Loucy (cell line): Measurements from ENCODE around the gene CCHCR1.

Experiments
- H2AFZ ChIP-seq: fragments of 200-600 bp; sonication (generic); 2 replicates; pipeline ENCODE4 v1.6.0; 2016; ENCODE audit warnings: antibody characterized with exemption, mild to moderate bottlenecking, low read length, moderate library complexity
- H3F3A ChIP-seq: fragments of 200-600 bp; 2 replicates; pipeline ENCODE4 v1.6.0; 2016; ENCODE audit warnings: antibody characterized with exemption, low read depth, mild to moderate bottlenecking
- H3K27me3 ChIP-seq: fragments of 200-600 bp; sonication (generic); 2 replicates; pipeline ENCODE4 v1.6.1; 2014; ENCODE audit warnings: low read length, mild to moderate bottlenecking; ENCODE audit not compliant: insufficient read depth, poor library complexity, severe bottlenecking
- H3K36me3 ChIP-seq: fragments of 200-600 bp; sonication (generic); 2 replicates; pipeline ENCODE4 v1.6.1; 2016; ENCODE audit warnings: low read length; ENCODE audit not compliant: insufficient read depth
- H3K4me1 ChIP-seq: fragments of 200-600 bp; sonication (generic); 2 replicates; pipeline ENCODE4 v1.5.1; 2014; ENCODE audit warnings: low read length, mild to moderate bottlenecking; ENCODE audit not compliant: insufficient read depth, poor library complexity, severe bottlenecking
- H3K4me2 ChIP-seq: fragments of 200-600 bp; sonication (generic); 2 replicates; pipeline ENCODE4 v1.6.0; 2014; ENCODE audit warnings: antibody characterized with exemption, low read length, low read depth, mild to moderate bottlenecking; ENCODE audit not compliant: poor library complexity, severe bottlenecking
- H3K4me3 ChIP-seq: fragments of 200-600 bp; sonication (generic); 2 replicates; pipeline ENCODE4 v1.5.1; 2014; ENCODE audit warnings: low read length, mild to moderate bottlenecking, mixed read lengths; ENCODE audit not compliant: poor library complexity, severe bottlenecking
- H3K79me2 ChIP-seq: fragments of 200-600 bp; sonication (generic); 2 replicates; pipeline ENCODE4 v1.6.1; 2014; ENCODE audit warnings: low read length; ENCODE audit not compliant: insufficient read depth
- H3K9ac ChIP-seq: fragments of 200-600 bp; sonication (generic); 2 replicates; pipeline ENCODE4 v1.6.0; 2014; ENCODE audit warnings: mild to moderate bottlenecking, low read depth, low read length, moderate library complexity; ENCODE audit not compliant: poor library complexity, severe bottlenecking
- H3K9me2 ChIP-seq: fragments of 200-600 bp; sonication (generic); replicated peaks from 2 replicates; pipeline ENCODE4 v1.6.1; 2016; ENCODE audit warnings: low read depth, low read length, mixed read lengths
- H3K9me3 ChIP-seq: fragments of 200-600 bp; sonication (generic); 2 replicates; pipeline ENCODE4 v1.6.1; 2014; ENCODE audit warnings: mild to moderate bottlenecking, antibody characterized with exemption, low read length, low read depth; ENCODE audit not compliant: insufficient read depth
- H4K20me1 ChIP-seq: fragments of 200-600 bp; sonication (generic); 2 replicates; pipeline ENCODE4 v1.6.0; 2014; ENCODE audit warnings: antibody characterized with exemption, low read length, mild to moderate bottlenecking; ENCODE audit not compliant: insufficient read depth, poor library complexity, severe bottlenecking
- EZH2phosphoT487 ChIP-seq: fragments of 200-600 bp; IDR thresholded peaks from 2 replicates; pipeline ENCODE4 v1.6.1; 2018; ENCODE audit warnings: antibody characterized with exemption, mild to moderate bottlenecking, moderate library complexity, borderline replicate concordance
- TF ChIP-seq, protein P1 (sequence below): fragments of 200-600 bp; sonication (generic); conservative IDR thresholded peaks from 2 replicates; pipeline ENCODE4 v1.5.1; 2014; ENCODE audit warnings: mild to moderate bottlenecking, antibody characterized with exemption, low read length

Gene CCHCR1

DNA sequence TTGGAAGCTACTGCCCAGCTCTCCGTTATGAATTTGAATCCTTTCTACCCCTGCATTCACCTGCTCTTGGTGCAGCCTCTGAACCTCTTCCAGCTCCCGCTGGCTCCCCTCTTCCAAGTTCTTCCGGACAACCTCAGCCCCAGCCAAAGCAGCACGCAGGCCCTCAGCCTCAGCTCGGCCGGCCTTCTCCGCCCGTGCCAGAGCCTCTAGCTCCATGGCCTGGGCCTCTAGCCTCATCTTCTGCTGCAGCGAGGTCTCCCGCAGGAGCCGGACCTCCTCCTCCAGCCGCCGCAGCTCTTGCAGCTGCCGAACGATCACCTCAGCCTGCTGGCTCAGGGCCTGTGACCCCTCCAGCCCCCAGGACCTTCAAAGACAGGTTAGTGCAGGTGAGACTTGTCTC, 3.2 kb downstream of the CCHCR1 start:
- Histone ChIP-seq H3K36me3 (no peaks in the 10 kb centered on the region), H3K9me3 (no peaks in the 10 kb centered on the region), H3K4me2 (no peak overlapping the region), H3K79me2 (peaks cover 21% of the 10 kb centered on the region), H3K4me3 (no peak overlapping the region), H3K9me2 (no peaks in the 10 kb centered on the region), H3K27me3 (no peaks in the 10 kb centered on the region), H3K4me1 (peaks cover 15% of the 10 kb centered on the region), H4K20me1 (peaks cover under 1% of the 10 kb centered on the region), H3K9ac (no peak overlapping the region), H3F3A (no peaks in the 10 kb centered on the region), H2AFZ (no peak overlapping the region)
- TF ChIP-seq EZH2phosphoT487 = no peak
- TF ChIP-seq, protein P1, sequence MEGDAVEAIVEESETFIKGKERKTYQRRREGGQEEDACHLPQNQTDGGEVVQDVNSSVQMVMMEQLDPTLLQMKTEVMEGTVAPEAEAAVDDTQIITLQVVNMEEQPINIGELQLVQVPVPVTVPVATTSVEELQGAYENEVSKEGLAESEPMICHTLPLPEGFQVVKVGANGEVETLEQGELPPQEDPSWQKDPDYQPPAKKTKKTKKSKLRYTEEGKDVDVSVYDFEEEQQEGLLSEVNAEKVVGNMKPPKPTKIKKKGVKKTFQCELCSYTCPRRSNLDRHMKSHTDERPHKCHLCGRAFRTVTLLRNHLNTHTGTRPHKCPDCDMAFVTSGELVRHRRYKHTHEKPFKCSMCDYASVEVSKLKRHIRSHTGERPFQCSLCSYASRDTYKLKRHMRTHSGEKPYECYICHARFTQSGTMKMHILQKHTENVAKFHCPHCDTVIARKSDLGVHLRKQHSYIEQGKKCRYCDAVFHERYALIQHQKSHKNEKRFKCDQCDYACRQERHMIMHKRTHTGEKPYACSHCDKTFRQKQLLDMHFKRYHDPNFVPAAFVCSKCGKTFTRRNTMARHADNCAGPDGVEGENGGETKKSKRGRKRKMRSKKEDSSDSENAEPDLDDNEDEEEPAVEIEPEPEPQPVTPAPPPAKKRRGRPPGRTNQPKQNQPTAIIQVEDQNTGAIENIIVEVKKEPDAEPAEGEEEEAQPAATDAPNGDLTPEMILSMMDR = no peak

DNA sequence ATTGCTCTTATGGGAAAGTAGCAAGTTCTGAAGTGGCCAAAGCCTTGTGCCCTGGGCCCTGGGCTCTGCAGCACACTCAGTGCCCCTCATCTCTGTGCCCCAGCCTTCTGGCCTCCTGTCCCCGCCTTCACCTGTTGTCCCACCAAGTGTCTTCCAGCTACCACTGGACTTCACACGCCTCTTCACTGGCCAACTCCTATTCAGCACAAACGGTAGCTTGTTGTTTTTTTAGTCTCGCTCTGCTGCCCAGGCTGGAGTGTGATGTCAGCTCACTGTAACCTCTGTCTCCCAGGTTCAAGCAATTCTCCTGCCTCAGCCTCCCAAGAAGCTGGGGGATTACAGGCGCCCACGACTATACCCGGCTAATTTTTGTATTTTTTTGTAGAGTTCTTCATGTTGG, 4.8 kb downstream of the CCHCR1 start:
- no peaks in the 10 kb centered on the region for H3F3A ChIP-seq
- H3K9me2 ChIP-seq = no peaks in the 10 kb centered on the region
- H3K79me2 ChIP-seq = peaks cover 12% of the 10 kb centered on the region; the same call in 1 of the 2 replicates
- H3K9me3 ChIP-seq = no peaks in the 10 kb centered on the region
- no peak overlapping the region for H3K4me3 ChIP-seq
- H3K36me3 ChIP-seq = no peaks in the 10 kb centered on the region
- peaks cover 14% of the 10 kb centered on the region for H3K4me1 ChIP-seq
- H3K4me2 ChIP-seq = no peak overlapping the region
- TF ChIP-seq, protein P1 = no peak
- TF ChIP-seq EZH2phosphoT487 = no peak
- no peaks in the 10 kb centered on the region for H4K20me1 ChIP-seq
- no peak overlapping the region for H2AFZ ChIP-seq
- no peaks in the 10 kb centered on the region for H3K27me3 ChIP-seq
- no peak overlapping the region for H3K9ac ChIP-seq

DNA sequence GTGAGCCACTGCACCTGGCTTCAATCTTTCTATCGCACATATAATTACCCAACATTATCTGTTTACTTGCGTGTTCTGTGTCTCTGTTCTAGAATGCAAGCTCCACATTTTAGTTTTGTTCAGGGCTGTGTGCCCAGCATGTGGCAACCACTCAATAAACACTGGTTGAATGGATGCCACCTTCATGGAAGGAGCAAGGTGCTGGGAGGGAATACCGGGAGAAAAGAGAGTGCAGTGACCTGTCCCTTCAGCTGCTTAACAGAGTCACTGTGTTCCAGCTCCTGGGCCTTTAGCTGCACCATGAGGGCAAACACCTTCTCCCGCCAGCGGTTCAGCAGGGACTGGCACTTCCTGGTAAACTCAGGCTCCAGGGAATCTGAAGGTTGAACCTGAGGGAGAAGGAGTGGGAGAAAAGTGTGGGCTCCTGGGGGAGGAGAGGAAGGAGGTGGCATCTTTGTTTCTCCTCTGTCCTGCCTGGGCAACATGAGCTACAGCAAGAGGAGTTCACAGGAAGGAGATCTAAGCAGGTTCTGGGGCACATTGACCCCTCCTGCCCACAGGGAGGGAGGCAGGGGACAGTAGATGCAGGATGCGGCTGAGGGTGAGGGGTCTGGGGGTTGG, 7.7 kb downstream of the CCHCR1 start:
- Histone ChIP-seq H3K9me2 (no peaks in the 10 kb centered on the region), H3K4me2 (no peak overlapping the region), H4K20me1 (no peaks in the 10 kb centered on the region), H3K9me3 (no peaks in the 10 kb centered on the region), H3K27me3 (no peaks in the 10 kb centered on the region), H3K79me2 (no peaks in the 10 kb centered on the region), H3K4me3 (no peak overlapping the region), H3K4me1 (no peaks in the 10 kb centered on the region), H3K36me3 (no peaks in the 10 kb centered on the region), H2AFZ (no peak overlapping the region), H3F3A (no peaks in the 10 kb centered on the region), H3K9ac (peak overlapping the region; percentile 10)
- TF ChIP-seq, protein P1 = no peak
- TF ChIP-seq EZH2phosphoT487 = no peak
